ENCODE results near the gene CFAP46. TPM values are rescaled to one million over a fixed set of nuclear protein-coding genes. Genes with fewer than 3 reads are reported as not detected.

The CFAP46 gene
- total RNA-seq, 1 experiment from 2014 or later, result 1.6 TPM

DNA sequence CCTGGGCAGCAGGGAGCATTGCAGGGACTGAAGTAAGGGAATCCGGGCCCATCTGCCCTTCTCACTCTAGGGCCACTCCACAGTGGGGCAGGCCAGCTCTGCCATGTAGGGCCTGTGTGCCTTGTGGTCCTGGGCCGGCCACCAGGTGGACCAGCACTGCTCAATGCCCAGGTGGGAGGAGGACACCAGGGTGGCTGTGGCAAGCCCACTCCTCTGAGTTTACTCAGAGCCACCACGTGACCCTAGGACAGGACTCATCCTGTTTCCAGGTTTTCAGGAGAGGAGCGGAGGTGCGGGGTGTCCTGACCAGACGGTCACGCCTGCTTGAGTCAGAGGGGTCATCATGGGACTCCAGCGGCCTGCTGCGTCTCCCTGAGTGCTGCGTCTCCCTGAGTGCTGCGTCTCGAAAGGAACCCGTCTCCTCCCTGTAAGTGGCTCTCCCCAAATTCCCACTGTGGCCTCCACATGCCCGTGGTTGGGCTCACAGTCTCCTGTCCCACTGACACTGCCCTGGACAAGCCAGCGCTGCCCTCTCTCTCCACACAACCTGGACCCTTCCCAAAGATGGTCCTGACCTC, 2.9 kb downstream of the CFAP46 start:
- no peak for DNase-seq (ENCODE audit: low read depth, low spot score)
- no TSS peak for BruUV-seq (replicated peaks)
- CTCF ChIA-PET, result interaction anchor here (0.8 kb wide), 1 partner anchor 317 kb away, joined by 5 read pairs; no protein-coding TSS in a partner anchor
- Histone ChIP-seq H3K9me3 (ENCODE audit: control insufficient read depth, insufficient read depth, low read depth, low read length) (no peaks in the 10 kb centered on the region), H3K27me3 (ENCODE audit: control insufficient read depth, insufficient read depth, low read length) (no peaks in the 10 kb centered on the region; the same call in 1 of the 2 replicates), H3K27ac (ENCODE audit: low read length) (no peak overlapping the region), H3K4me3 (ENCODE audit: low read depth in 2 of 2, low read length in 2 of 2) (no peak overlapping the region), H3K36me3 (ENCODE audit: control insufficient read depth, insufficient read depth, low read length) (no peaks in the 10 kb centered on the region), H3K4me1 (ENCODE audit: control insufficient read depth, insufficient read depth, low read length) (peaks cover 3% of the 10 kb centered on the region; the same call in 1 of the 2 replicates)
- POLR2A ChIA-PET, result no interaction called here
- no peak for ATAC-seq
- TF ChIP-seq REST (IDR thresholded peaks at IDR 0.05; ENCODE audit: insufficient read depth in 1 of 2, low read depth in 2 of 2, low read length in 1 of 2), result no peak
- no peak for TF ChIP-seq SIN3A (IDR thresholded peaks at IDR 0.05; ENCODE audit: borderline replicate concordance, insufficient read depth, low read depth, low read length)
- no peak for TF ChIP-seq POLR2AphosphoS5 (IDR thresholded peaks at IDR 0.05; ENCODE audit: low read depth, low read length)
- TF ChIP-seq, protein P1, sequence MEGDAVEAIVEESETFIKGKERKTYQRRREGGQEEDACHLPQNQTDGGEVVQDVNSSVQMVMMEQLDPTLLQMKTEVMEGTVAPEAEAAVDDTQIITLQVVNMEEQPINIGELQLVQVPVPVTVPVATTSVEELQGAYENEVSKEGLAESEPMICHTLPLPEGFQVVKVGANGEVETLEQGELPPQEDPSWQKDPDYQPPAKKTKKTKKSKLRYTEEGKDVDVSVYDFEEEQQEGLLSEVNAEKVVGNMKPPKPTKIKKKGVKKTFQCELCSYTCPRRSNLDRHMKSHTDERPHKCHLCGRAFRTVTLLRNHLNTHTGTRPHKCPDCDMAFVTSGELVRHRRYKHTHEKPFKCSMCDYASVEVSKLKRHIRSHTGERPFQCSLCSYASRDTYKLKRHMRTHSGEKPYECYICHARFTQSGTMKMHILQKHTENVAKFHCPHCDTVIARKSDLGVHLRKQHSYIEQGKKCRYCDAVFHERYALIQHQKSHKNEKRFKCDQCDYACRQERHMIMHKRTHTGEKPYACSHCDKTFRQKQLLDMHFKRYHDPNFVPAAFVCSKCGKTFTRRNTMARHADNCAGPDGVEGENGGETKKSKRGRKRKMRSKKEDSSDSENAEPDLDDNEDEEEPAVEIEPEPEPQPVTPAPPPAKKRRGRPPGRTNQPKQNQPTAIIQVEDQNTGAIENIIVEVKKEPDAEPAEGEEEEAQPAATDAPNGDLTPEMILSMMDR (IDR thresholded peaks at IDR 0.05), result no peak
- no peak for TF ChIP-seq TCF7L2 (IDR thresholded peaks at IDR 0.05; ENCODE audit: low read depth, low read length)
- in situ Hi-C loops (cut with HindIII; ENCODE audit: low pct_unique_long_range_greater_than_20kb, low sequenced_read_pairs) (no loop called here), intact Hi-C loops (cut with micrococcal nuclease; ENCODE audit: unreplicated experiment) (no loop called here)

DNA sequence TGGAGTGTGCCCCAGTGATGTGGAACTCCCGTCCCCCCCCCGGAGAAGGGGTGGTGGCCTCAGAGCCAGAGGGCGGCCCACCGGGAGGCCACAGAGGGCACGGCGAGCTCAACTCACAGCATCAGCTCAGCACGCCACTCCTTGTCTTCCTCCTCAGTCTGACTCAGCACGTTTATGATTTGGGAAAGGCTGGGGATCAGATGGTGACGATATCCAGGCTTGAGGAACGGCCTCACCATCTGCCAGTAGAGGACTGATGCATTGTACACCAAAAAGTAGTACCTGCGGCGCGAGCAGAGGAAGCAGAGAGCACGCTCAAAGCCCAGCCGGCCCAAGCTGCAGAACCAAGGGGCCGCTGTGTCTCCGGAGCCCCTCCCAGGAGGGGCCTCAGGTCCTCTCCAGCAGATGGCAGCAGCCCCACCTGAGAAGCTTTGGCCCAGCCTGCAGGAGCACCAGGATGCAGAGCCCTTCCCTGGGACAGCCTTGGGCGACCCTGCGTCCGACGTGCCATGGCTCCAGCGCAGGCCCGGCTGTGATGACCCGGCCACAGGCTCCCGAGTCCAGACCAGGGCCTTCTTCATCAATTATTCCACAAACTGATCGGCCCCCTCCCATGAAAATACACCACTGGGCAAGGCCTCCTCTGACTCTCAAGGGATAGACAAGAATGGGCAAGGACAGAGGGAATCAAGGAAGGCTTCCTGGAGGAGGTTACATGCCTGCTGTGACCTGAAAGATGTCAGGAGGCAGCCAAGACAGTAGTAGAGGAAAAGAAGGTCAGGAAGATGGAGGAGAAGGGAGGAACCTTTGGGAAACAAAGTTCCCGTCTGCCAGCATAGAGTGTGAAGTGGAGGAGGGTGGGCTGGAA, 3.7 kb downstream of the CFAP46 start:
- TF ChIP-seq SIN3A (IDR thresholded peaks at IDR 0.05; ENCODE audit: borderline replicate concordance, insufficient read depth, low read depth, low read length), result no peak
- no peak for TF ChIP-seq REST (IDR thresholded peaks at IDR 0.05; ENCODE audit: insufficient read depth in 1 of 2, low read depth in 2 of 2, low read length in 1 of 2)
- TF ChIP-seq, protein P1 (IDR thresholded peaks at IDR 0.05), result peak; percentile 87
- TF ChIP-seq TCF7L2 (IDR thresholded peaks at IDR 0.05; ENCODE audit: low read depth, low read length), result no peak
- no peak for TF ChIP-seq POLR2AphosphoS5 (IDR thresholded peaks at IDR 0.05; ENCODE audit: low read depth, low read length)
- Histone ChIP-seq H3K4me1 (ENCODE audit: control insufficient read depth, insufficient read depth, low read length) (peaks cover 3% of the 10 kb centered on the region; the same call in 1 of the 2 replicates), H3K36me3 (ENCODE audit: control insufficient read depth, insufficient read depth, low read length) (no peaks in the 10 kb centered on the region), H3K9me3 (ENCODE audit: control insufficient read depth, insufficient read depth, low read depth, low read length) (no peaks in the 10 kb centered on the region), H3K27ac (ENCODE audit: low read length) (no peak overlapping the region), H3K27me3 (ENCODE audit: control insufficient read depth, insufficient read depth, low read length) (no peaks in the 10 kb centered on the region; the same call in 1 of the 2 replicates), H3K4me3 (ENCODE audit: low read depth in 2 of 2, low read length in 2 of 2) (no peak overlapping the region)
- in situ Hi-C loops (cut with HindIII; ENCODE audit: low pct_unique_long_range_greater_than_20kb, low sequenced_read_pairs), result no loop called here
- ChIA-PET POLR2A (no interaction called here), CTCF (interaction anchor here (0.7 kb wide), 1 partner anchor 186 kb away, joined by 3 read pairs; no protein-coding TSS in a partner anchor)
- no peak for DNase-seq (ENCODE audit: low read depth, low spot score)
- intact Hi-C loops (cut with micrococcal nuclease; ENCODE audit: unreplicated experiment), result no loop called here
- BruUV-seq (replicated peaks), result no TSS peak
- peak; percentile 64 for ATAC-seq

All from Panc1 (cell line).